Measurements from ENCODE around the gene SCYL1. TPM values are rescaled to one million over a fixed set of nuclear protein-coding genes. Genes with fewer than 3 reads are reported as not detected.

SCYL1 gene
- total RNA-seq, 2 donors from 2014 or later = 55.0 to 62.3 TPM

DNA sequence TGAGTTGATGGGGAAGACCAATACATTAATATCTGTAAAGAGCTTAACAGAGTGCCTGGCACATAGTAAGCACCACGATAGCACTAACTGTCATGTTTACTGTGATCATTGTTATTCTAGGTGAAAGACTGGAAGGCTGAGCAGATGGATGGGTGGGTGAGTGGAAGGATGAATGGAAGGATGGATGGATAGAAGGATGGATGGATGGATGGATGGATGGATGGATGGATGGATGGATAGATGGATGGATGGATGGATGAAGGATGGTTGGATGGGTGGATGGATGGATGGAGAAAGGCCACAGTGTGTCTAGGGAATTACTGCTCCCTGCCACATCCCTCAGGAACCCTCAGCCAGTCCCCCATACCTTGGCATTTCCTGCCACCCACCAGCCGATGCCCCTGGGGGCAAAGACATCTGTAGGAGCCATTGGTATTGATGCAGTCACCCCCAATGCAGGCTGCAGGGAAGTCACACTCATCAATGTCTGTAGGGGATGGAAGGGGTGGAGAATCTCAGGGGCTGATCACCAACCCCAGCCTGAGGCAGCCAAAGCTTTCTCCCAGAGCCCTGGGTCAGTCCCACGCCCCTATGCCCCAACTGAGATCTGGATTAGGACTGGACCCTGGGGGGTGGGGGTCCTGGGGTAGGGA lies 18.0 kb downstream of the SCYL1 start:
- H3K4me3 ChIP-seq = no peak overlapping the region
- no peak for ATAC-seq
- intact Hi-C loops (cut with DNase I) = no loop called here
- no peak for DNase-seq
- H3K4me1 ChIP-seq = peaks cover 41% of the 10 kb centered on the region
- no peaks in the 10 kb centered on the region for H3K9me3 ChIP-seq
- H3K27ac ChIP-seq = peak overlapping the region in 1 of 4 donors; percentile 15
- no peak for TF ChIP-seq POLR2A (IDR thresholded peaks at IDR 0.05)
- no peak for TF ChIP-seq CTCF (IDR thresholded peaks at IDR 0.05)
- WGBS, 2 donors = 90 to 93% methylated on average over 2 to 3 of the region's 3 CpGs
- no peaks in the 10 kb centered on the region for H3K27me3 ChIP-seq
- peaks cover 0 to 2% of the 10 kb centered on the region in 2 donors for H3K36me3 ChIP-seq (replicated peaks in 1 of 2; ENCODE audit: insufficient read depth in 1 of 2, low read depth in 2 of 2)

- ATAC-seq = no peak
- Histone ChIP-seq H3K27me3 (no peaks in the 10 kb centered on the region), H3K27ac (peak overlapping the region; percentile 52 to 91 (median 68)), H3K9me3 (no peaks in the 10 kb centered on the region), H3K4me1 (peaks cover 27% of the 10 kb centered on the region), H3K4me3 (no peak overlapping the region), H3K36me3 (replicated peaks in 1 of 2; ENCODE audit: insufficient read depth in 1 of 2, low read depth in 2 of 2) (no peaks in the 10 kb centered on the region)
- TF ChIP-seq CTCF (IDR thresholded peaks at IDR 0.05) (no peak), POLR2A (IDR thresholded peaks at IDR 0.05) (no peak)
- intact Hi-C loops (cut with DNase I) = no loop called here
- WGBS, 2 donors = 47 to 57% methylated on average over 4 of the region's 4 CpGs
- DNase-seq = peak in 1 of 4 donors; percentile 18
Measured at GRCh38 chr11:65545853-65546216, 21.0 kb downstream of the SCYL1 start.

GRCh38 chr11:65546217-65546958 lies 21.5 kb downstream of the SCYL1 start:
- H3K9me3 ChIP-seq = no peaks in the 10 kb centered on the region
- ATAC-seq (peak; percentile 93), DNase-seq (peak; percentile 95 to 97 (median 96))
- peak overlapping the region in 1 of 2 donors; percentile 11 for H3K4me3 ChIP-seq
- no peaks in the 10 kb centered on the region for H3K27me3 ChIP-seq
- intact Hi-C loops (cut with DNase I) = no loop called here
- H3K27ac ChIP-seq = peak overlapping the region; percentile 52 to 91 (median 68)
- H3K36me3 ChIP-seq (replicated peaks in 1 of 2; ENCODE audit: insufficient read depth in 1 of 2, low read depth in 2 of 2) = no peaks in the 10 kb centered on the region
- 5 to 23% methylated on average over 7 to 59 of the region's 64 CpGs for WGBS, 2 donors
- TF ChIP-seq CTCF (IDR thresholded peaks at IDR 0.05) (peak in 1 of 7 experiments; percentile 6), POLR2A (IDR thresholded peaks at IDR 0.05) (peak in 2 of 3 donors; percentile 41 to 51)
- peaks cover 25% of the 10 kb centered on the region for H3K4me1 ChIP-seq

- H3K4me1 ChIP-seq = peaks cover 33% of the 10 kb centered on the region
- H3K27ac ChIP-seq = no peak overlapping the region
- DNase-seq (no peak), ATAC-seq (no peak)
- no peaks in the 10 kb centered on the region for H3K9me3 ChIP-seq
- no peaks in the 10 kb centered on the region for H3K27me3 ChIP-seq
- no peaks in the 10 kb centered on the region for H3K36me3 ChIP-seq (replicated peaks in 1 of 2; ENCODE audit: insufficient read depth in 1 of 2, low read depth in 2 of 2)
- no peak overlapping the region for H3K4me3 ChIP-seq
- WGBS, 2 donors = 84 to 90% methylated on average over 32 to 52 of the region's 52 CpGs
- intact Hi-C loops (cut with DNase I) = no loop called here
- no peak for TF ChIP-seq CTCF (IDR thresholded peaks at IDR 0.05)
- TF ChIP-seq POLR2A (IDR thresholded peaks at IDR 0.05) = no peak
Measured at GRCh38 chr11:65547446-65548125, 22.7 kb downstream of the SCYL1 start.

All from body of pancreas (tissue), 4 donors.